Activated CD4-positive, alpha-beta T cell treated with anti-CD3 and anti-CD28 coated beads, Interleukin-2, Interleukin-4, amounts not matched to agents 100 ng/mL and 50 ng/mL, durations not matched to agents 16 hours and 8 hours (primary cell): ENCODE results near the gene TEAD3.
A peak's percentile ranks its signal among the peaks of the same experiment; 100 is the strongest.
"Not testable (repeated sequence)": the region's sequence is repeated elsewhere in the genome, so short reads cannot be mapped to it uniquely, and the experiment has no call there.

Source experiments
- DNase-seq: peaks from one replicate; pipeline ENCODE4 v3.0.0-alpha.2; 2020; ENCODE audit warnings: low spot score

Gene TEAD3

DNA sequence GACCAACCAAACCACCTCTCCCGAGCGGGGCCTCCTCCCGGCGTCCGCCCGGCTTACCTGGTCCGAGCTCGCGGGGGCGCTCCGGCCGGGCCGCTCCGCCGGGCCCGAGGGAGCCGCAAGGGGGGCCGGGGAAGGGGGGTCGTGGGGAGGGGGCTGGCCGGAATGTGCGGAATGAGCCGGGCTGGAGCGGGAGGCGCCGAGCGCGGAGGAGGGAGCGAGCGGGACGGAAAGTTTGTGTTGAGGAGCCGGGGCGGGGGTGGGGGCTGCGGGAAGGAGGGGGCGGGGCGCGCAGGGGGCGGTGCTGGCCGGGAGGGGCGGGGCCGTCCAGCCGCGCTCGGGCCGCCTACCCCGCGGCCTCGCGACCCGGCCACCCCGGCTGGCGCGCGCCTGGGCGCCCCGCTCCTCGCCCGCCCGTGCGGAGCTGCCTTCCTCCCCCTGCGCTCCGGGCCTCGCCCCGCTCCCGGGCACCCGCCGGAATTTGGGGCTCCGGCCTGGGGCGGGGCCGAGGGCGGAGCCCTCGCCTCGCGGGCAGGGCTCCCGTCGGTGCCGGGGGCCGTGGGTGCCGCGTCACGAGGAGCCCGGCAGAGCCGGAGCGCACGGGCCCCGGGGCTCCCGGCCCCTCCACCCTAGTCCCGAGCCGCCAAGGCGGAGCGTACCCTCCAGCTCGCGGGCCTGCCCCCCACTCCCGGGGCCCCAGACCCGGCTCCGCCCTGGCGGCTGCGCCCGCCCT lies at the start of gene TEAD3:
Gene TEAD3 (minus strand): TSS at position 239 of the 730 bp plus-strand sequence.
- no peak for DNase-seq

DNA sequence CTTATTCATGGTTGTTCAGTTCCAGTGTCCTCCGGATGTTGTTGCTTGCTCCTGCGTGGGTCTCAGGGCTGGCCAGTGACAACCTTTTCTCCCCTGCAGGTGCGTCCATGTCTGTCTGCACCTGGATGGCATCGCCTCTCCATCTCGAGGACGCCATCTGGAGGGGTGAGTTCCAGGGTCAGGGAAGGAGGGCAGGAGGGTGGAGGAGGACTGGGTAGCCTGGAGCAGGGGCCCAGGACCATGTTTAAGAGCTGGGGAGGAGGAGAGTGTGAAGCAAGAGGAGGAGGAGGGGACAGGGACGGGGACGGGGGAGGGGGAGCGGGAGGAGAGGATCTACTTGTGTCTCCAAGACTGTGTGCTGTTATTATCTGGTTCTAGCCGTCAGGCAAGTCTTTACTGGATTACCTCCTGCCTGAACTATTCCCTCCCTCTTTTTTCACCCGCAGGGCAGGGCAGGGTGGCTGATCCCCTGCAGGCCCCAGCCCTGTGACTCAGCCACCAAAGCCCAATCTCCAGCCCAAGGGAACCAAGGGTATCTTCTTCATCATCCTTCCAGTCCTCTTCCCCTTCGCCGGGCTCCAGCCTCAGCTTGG lies 48.0 kb upstream of the TEAD3 start:
- no peak for DNase-seq

DNA sequence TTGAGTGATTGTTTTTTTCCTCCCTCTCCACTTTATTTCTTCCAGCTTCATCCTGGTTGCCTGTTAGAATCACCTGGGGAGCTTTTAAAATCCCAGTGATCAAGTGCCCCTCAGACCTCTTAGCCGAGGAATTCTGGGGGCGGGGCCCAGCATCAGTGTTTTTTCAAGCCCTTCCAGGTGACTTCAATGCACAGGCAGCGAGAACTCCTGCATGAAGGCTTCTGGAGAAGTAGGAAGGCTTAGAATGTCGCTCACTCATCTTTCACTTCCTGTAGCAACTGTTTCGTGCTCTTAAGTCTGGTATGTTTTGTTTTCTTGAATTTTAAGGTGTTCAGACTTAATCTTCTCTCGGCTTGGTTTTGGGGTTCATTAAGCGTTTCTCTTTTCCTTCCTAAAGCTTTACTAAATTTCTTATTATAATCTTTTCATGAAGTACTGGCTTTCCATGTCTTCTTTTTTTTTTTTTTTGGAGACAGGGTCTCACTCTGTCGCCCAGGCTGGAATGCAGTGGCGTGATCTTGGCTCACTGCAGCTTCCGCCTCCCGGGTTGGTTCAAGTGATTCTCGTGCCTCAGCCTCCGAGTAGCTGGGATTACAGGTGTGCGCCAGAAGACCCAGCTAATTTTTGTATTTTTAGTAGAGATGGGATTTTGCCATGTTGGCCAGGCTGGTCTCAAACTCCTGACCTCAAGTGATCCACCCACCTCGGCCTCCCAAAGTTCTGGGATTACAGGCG lies 46.7 kb upstream of the TEAD3 start:
- DNase-seq: no peak

GRCh38 chr6:35541836-35542235 lies 45.0 kb upstream of the TEAD3 start:
- DNase-seq: no peak

DNA sequence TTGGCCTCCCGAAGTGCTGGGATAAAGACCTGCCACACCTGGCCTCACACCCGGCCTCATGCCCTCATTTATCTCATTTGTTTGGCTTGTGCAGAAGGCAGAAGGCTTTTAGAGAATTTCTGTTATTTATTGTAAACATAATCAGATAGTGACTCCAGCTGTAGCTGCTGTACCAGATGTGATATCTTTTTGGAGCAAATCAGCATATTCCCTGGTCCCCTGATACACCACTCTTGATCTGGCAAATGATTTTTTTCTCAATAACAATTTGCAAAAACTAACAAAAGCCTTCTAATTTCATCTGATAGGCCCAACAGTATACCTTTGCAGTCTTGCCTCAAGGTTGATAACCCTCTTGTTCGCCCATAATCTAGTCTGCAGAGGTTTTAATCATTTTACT lies 42.3 kb upstream of the TEAD3 start:
- DNase-seq: no peak

GRCh38 chr6:35535847-35536246 lies 39.0 kb upstream of the TEAD3 start:
- DNase-seq: not testable (repeated sequence)

DNA sequence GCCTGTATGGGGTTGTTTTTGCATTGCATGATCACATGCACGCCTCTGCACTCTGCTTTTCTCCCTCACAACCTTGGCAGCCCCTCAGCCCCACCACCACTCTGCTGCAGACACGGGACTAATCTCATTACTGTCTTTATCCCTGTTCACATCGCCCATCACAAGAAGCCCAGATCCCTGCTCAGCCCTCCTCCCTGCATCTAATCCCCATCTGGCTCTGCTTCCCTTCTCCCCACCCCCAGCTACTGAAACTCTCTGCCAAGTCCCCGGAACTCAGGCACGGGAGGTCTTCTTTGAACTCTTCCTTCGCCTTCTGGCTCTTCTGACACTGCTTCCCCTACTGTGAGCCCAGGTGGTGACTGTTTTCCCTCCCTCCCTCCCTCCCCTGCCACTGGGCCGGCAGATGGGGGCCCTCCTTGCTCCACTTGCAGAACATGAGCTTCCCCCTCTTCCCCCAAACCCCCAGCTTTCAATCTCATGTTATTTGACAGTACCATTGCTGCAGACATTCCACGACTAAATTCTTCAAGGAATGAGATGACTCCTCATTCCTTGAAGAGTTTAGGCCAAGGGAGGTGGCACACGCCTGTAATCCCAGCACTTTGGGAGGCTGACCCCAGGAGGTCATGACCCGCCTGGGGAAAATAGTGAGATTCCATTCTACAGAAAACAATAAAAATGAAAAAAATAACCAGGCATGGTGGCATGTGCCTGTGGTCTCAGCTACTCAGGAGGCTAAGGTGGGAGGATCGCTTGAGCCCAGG lies 37.7 kb upstream of the TEAD3 start:
- no peak for DNase-seq

DNA sequence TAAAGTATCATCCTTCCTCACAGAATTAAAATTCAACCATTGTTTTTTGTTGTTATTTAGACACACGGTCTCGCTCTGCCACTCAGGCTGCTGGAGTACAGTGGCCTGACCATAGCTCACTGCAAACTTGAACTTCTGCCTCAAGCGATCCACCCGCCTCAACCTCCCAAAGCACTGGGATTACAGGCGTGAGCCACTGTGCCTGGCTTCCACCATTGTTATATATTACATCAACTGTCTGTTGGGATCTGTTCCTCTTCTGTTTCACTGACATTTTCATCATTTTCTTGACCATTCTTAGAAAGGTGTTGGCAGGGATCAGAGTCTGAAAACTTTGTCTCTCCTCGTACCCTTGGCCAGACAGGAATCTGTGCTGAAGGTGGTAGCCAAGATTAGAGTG lies 37.1 kb upstream of the TEAD3 start:
- no peak for DNase-seq

DNA sequence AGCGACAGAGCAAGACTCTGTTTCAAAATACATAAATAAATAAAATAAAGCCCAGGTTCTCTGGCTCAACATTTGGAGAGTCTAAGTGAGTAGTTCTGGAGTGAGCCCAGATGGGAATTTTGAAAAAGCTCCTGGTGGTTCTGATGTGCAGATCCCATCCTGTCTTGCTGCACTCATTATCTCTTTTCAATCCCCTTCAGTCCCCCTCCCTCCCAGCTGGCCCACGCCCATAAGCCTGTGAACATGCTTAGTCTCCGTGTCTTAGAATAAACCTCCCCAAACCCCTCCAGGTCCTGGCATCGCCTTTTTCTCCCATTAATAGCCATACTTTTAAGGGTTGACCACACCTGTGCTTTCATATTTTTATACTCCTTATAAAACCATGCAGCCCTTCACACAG lies 35.2 kb upstream of the TEAD3 start:
- no peak for DNase-seq

GRCh38 chr6:35524380-35525020 lies 27.6 kb upstream of the TEAD3 start:
- DNase-seq: no peak

DNA sequence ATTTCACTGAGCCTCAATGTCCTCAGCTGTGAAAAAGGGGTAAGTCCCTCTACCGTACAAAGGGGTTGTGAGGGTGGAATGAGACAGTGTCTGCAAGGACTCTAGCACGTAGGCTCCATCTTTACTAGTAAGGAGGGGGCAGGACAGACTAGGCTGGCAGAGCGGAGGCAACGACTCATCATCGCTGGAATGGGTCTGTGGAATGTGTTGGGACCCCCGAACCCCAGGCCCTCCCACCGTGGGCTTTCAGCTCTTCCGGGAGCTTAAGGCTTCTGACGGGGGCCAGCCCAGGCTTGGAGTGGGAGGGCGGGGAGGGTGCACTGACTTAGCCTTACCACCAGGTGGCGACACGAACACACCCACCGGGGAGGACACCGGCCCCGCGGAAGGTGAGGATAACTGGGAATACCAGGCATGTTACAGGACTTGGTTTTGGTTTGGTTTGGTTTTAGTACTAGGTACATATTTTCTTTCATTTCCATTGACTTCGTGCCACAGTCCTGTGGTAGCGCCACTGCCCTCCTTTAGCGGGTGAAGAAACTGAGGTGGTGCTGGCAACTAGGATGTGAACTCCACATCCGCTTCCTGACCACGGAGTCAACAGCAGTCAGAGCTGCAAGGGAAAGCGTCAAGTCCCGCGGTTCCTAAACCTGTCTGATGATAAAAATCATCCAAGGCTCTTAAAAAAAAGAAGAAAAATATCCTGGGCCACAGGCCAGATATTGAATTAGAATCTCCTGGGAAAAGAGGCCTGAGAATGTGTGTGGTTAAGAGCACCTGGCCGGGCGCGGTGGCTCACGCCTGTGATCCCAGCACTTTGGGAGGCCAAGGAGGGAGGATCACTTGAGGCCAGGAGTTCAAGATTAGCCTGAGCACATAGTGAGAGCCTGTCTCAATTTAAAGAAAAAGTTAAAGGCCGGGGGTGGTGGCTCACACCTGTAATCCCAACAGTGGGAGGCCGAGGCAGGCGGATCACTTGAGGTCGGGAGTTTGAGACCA lies 26.1 kb upstream of the TEAD3 start:
- DNase-seq: peak; percentile 75

DNA sequence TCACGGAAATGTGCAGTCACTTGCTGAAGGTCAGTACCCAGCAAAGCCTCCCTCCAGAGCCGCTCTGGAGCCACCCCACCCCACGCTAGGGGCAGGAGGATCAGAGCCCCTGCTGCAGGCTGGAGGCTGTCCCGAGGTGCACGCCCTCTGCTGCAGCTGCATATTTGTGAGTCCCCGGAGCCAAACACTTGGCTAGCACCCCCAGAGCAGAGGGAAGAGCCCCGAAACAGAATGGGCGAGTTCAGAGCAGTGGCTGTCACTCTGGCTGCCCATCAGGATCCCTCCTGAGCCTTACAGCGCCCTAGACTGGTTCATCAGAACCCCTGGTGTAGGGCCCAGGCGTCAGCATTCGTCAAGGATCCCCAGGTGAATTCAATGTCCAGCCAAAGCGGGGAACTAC lies 25.3 kb upstream of the TEAD3 start:
- DNase-seq: no peak

- DNase-seq: no peak
Measured at GRCh38 chr6:35521235-35521634, 24.4 kb upstream of the TEAD3 start.

DNA sequence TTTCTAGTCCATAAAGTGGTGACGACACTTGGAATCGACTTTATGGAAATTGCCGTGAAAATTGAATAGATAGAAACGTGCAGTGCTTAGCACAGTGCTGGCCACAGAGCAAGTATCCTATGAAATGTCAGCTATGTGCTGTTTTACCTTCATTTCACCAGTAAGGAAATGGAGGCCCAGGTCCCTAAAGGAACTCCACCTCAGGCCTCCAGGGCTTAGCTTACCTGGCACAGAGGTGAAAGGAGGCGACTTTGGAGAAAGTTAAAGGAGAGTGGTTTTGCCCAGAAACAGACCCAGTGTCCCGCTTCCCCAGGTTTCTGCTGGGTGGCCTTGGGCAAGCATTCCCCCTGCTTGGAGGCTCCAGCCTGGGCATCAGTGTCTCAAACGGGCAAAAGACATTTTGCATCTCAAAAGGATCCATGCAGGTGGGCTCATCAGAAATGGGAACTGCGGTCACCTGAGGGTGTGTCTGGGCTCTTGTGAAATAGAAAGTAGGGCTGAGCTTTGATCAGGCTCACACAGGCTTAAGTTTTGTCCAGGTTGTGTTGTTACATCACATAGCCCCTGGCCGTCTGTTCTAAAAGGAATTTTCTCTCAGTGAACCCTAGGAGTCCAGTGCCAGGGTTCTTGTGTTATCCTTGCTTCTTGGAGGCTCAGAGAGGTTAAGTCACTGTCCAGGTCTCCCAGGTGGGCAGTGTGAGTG lies 22.6 kb upstream of the TEAD3 start:
- no peak for DNase-seq

GRCh38 chr6:35518566-35519312 lies 21.9 kb upstream of the TEAD3 start:
- DNase-seq: no peak

DNA sequence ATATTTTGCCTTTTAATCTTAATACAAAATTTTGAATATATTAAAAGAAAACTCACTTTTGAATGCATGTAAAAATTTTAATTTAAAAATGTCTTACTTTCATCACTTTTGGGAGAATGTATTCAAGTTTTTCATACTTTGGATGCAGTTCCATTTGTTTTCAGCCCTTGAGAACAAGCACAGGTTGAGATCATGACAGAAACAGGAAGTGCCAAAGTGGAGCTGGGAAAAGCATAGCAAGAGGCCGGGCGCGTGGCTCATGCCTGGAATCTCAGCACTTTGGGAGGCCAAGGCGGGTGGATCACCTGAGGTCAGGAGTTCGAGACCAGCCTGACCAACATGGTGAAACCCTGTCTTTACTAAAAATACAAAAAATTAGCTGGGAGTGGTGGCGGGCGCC lies 21.1 kb upstream of the TEAD3 start:
- DNase-seq: not testable (repeated sequence)

DNA sequence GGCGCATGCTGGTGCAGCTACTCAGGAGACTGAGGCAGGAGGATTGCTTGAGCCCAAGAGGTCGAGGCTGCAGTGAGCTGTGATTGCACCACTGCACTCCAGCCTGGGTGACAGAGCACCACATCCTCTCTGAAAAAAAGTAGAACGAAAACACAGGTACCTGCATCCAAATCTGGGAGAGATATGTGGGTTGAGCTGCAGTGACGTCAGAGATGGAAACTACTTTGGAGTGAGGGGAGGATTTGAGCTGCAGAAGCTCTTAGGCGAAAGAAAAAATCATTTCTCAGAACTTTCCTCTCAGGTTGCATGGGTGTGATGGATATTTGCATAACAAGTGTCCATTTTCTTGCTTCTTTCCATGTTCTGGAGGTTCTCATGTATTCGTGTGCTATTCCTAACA lies 19.8 kb upstream of the TEAD3 start:
- DNase-seq: no peak

DNA sequence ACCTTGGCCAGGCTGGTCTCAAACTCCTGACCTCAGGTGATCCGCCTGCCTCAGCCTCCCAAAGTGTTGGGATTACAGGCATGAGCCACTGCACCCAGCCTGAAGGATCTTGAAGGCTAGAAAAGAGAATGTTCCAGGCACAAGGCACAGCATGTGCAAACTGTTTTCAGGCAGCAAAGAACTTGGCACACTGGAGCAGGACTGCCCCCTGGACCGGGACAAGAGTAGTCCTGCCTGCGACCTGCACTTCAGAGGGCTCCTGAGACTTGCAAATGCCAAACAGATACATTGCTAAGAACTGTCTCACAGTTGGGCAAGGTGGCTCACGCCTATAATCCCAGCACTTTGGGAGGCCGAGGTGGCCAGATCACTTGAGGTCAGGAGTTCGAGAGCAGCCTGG lies 19.1 kb upstream of the TEAD3 start:
- not testable (repeated sequence) for DNase-seq

- no peak for DNase-seq
Measured at GRCh38 chr6:35514587-35514986, 17.7 kb upstream of the TEAD3 start.
